PFSK-1 (cell line): ENCODE measurements around the gene ACAD8.

Experiments used
- FOXP2 ChIP-seq: optimal IDR thresholded peaks from 2 replicates; pipeline ENCODE3; 2011; ENCODE audit warnings: borderline replicate concordance, control low read depth, inconsistent platforms; ENCODE audit not compliant: insufficient read depth; ENCODE audit errors: extremely low read length, extremely low read depth
- POLR2AphosphoS5 ChIP-seq: IDR thresholded peaks from 2 replicates; pipeline ENCODE4 v1.6.1; 2012; ENCODE audit warnings: low read depth, mild to moderate bottlenecking, control low read depth, low read length, moderate library complexity
- REST ChIP-seq, 2 experiments: IDR thresholded peaks; 2 replicates each; pipeline versions ENCODE4 v1.6.1 to v1.8.0; 2011 to 2012; ENCODE audit warnings: low read depth in 2 of 2, low read length in 2 of 2, control low read depth in 1 of 2, inconsistent platforms in 1 of 2, mild to moderate bottlenecking in 1 of 2, moderate library complexity in 1 of 2; ENCODE audit not compliant: insufficient read depth in 1 of 2
- SIN3A ChIP-seq: IDR thresholded peaks from 2 replicates; pipeline ENCODE4 v1.6.1; 2012; ENCODE audit warnings: mild to moderate bottlenecking, low read length, moderate library complexity, borderline replicate concordance; ENCODE audit not compliant: insufficient read depth
- TAF1 ChIP-seq: IDR thresholded peaks from 2 replicates; pipeline ENCODE4 v1.6.1; 2012; ENCODE audit warnings: low read length, control low read depth, borderline replicate concordance; ENCODE audit not compliant: insufficient read depth

GRCh38 chr11:134276396-134277182, 23.2 kb downstream of the ACAD8 start:
- TF ChIP-seq REST (IDR thresholded peaks at IDR 0.05; ENCODE audit: insufficient read depth in 1 of 2, low read depth in 2 of 2, low read length in 2 of 2) (no peak), POLR2AphosphoS5 (no peak), SIN3A (no peak), TAF1 (no peak), FOXP2 (no peak)
